NB4 (cell line): ENCODE measurements around the gene MGMT.

Experiments
- DNase-seq: peaks from one replicate; pipeline ENCODE4 v3.0.0; 2010; ENCODE audit warnings: low read depth
- H3K4me3 ChIP-seq: one replicate; pipeline ENCODE4 v1.5.1; 2011; ENCODE audit warnings: mild to moderate bottlenecking, low read depth, low read length, moderate library complexity
- MAX ChIP-seq: IDR thresholded peaks from 2 replicates; pipeline ENCODE4 v1.6.1; 2011; ENCODE audit warnings: low read depth, low read length
- MYC ChIP-seq: IDR thresholded peaks from 2 replicates; pipeline ENCODE4 v1.6.1; 2011; ENCODE audit warnings: low read depth, low read length
- POLR2A ChIP-seq: IDR thresholded peaks from 2 replicates; pipeline ENCODE4 v1.6.1; 2011; ENCODE audit warnings: mild to moderate bottlenecking; ENCODE audit not compliant: insufficient read length; ENCODE audit errors: extremely low read depth
- TF ChIP-seq, protein P1 (sequence below): IDR thresholded peaks from one replicate; pipeline ENCODE4 v1.5.1; 2012; ENCODE audit warnings: low read depth, low read length

Gene MGMT

GRCh38 chr10:129680661-129681344 lies 213.8 kb downstream of the MGMT start:
- TF ChIP-seq MAX (no peak), MYC (no peak), POLR2A (no peak)
- TF ChIP-seq, protein P1, sequence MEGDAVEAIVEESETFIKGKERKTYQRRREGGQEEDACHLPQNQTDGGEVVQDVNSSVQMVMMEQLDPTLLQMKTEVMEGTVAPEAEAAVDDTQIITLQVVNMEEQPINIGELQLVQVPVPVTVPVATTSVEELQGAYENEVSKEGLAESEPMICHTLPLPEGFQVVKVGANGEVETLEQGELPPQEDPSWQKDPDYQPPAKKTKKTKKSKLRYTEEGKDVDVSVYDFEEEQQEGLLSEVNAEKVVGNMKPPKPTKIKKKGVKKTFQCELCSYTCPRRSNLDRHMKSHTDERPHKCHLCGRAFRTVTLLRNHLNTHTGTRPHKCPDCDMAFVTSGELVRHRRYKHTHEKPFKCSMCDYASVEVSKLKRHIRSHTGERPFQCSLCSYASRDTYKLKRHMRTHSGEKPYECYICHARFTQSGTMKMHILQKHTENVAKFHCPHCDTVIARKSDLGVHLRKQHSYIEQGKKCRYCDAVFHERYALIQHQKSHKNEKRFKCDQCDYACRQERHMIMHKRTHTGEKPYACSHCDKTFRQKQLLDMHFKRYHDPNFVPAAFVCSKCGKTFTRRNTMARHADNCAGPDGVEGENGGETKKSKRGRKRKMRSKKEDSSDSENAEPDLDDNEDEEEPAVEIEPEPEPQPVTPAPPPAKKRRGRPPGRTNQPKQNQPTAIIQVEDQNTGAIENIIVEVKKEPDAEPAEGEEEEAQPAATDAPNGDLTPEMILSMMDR = no peak
- H3K4me3 ChIP-seq = no peak overlapping the region
- no peak for DNase-seq

- no peak overlapping the region for H3K4me3 ChIP-seq
- no peak for DNase-seq
- TF ChIP-seq, protein P1 = no peak
- TF ChIP-seq MYC (no peak), MAX (no peak), POLR2A (no peak)
These were observed 214.8 kb downstream of the MGMT start for GRCh38 chr10:129681856-129682255.

DNA sequence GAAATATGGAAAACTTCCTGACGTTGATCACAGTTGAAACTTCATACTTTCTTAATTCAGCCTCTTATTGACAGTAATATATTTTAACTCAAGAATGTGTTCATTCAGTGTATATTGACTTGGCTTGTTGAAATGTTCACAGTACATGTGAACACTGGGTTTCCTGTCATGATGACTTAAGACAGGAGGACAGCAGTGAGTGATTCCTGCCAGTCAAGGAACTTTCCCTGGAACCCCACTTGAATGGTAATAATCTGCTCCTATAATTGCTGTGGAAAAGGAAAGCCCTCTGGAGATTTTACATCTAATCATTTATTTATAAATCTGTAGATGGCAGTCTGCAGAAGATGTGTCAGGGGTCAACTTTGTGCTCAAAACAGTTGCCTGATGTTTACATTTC lies 216.5 kb downstream of the MGMT start:
- TF ChIP-seq MAX (no peak), POLR2A (no peak), MYC (no peak)
- TF ChIP-seq, protein P1 = no peak

DNA sequence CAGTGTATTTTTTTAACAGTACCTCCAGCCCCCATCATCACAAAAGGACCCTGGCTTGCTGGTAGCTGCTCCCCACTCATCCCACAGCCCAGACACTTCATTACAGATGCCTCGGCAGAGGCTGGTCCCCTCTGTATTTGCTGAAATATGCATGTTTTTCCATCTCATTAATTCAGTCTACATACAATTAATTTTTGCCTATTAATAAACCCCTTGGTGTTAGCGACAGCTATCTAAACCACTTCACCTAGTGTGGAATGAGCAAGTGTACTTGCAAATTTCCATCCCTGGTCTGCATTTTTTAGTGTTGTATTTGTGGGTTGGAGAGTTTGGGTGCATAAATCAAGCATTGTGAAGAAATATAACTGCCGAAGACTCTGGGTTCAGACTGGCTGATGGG lies 216.9 kb downstream of the MGMT start:
- no peak for TF ChIP-seq MAX
- TF ChIP-seq MYC = no peak
- TF ChIP-seq POLR2A = no peak
- TF ChIP-seq, protein P1 = no peak

More for the DNA sequence above, 216.5 kb downstream of the MGMT start:
- DNase-seq = no peak
- no peak overlapping the region for H3K4me3 ChIP-seq

GRCh38 chr10:129685271-129685670 lies 218.2 kb downstream of the MGMT start:
- no peak for DNase-seq
- TF ChIP-seq POLR2A (no peak), MYC (no peak), MAX (no peak)
- TF ChIP-seq, protein P1 = no peak
- H3K4me3 ChIP-seq = no peak overlapping the region

More for the DNA sequence above, 216.9 kb downstream of the MGMT start:
- no peak for DNase-seq
- H3K4me3 ChIP-seq = no peak overlapping the region
